OCI-LY7 (cell line): Measurements from ENCODE around the gene MTMR10. TPM values are rescaled to one million over a fixed set of nuclear protein-coding genes. Genes with fewer than 3 reads are reported as not detected.

Experiments used
- BruUV-seq: library from RNA; stranded (reverse); fragments of 400-500 nt; replicated peaks from 2 replicates; lab custom pipeline; 2021; lab: Mats Ljungman, UMichigan
- CTCF ChIA-PET: fragments of 300-600 bp; sonication (Branson Sonifier 250); formaldehyde crosslinking; loops from one replicate; lab custom pipeline; 2022; ENCODE audit warnings: antibody characterized with exemption; ENCODE audit not compliant: unreplicated experiment; lab: Charles Lee
- POLR2A ChIA-PET: fragments of 300-600 bp; sonication (Branson Sonifier 250); formaldehyde crosslinking; loops from one replicate; lab custom pipeline; 2022; ENCODE audit warnings: antibody characterized with exemption; lab: Charles Lee
- DNase-seq: peaks from one replicate; pipeline ENCODE4 v3.0.0-alpha.2; 2015; ENCODE audit warnings: low spot score
- H2AFZ ChIP-seq: fragments of 200-600 bp; sonication (generic), shearing (Covaris generic); 2 replicates; pipeline ENCODE4 v1.6.1; 2014; ENCODE audit warnings: mild to moderate bottlenecking, antibody characterized with exemption, low read length, moderate library complexity
- H3K27ac ChIP-seq: fragments of 200-600 bp; sonication (generic); 2 replicates; pipeline ENCODE4 v1.5.1; 2014; ENCODE audit warnings: mixed run types, low read depth, mild to moderate bottlenecking, moderate library complexity, low read length, inconsistent platforms; ENCODE audit not compliant: poor library complexity, severe bottlenecking
- H3K36me3 ChIP-seq: fragments of 200-600 bp; sonication (generic); 2 replicates; pipeline ENCODE4 v1.6.1; 2014; ENCODE audit warnings: mild to moderate bottlenecking, antibody characterized with exemption, low read length, moderate library complexity, mixed read lengths; ENCODE audit not compliant: insufficient read depth
- H3K4me1 ChIP-seq: fragments of 200-600 bp; sonication (generic); 2 replicates; pipeline ENCODE4 v1.5.1; 2014; ENCODE audit warnings: mild to moderate bottlenecking, low read length; ENCODE audit not compliant: insufficient read depth, poor library complexity, severe bottlenecking
- H3K4me2 ChIP-seq: fragments of 200-600 bp; sonication (generic); 2 replicates; pipeline ENCODE4 v1.6.1; 2014; ENCODE audit warnings: mild to moderate bottlenecking, low read length
- H3K4me3 ChIP-seq: fragments of 200-600 bp; sonication (generic); 2 replicates; pipeline ENCODE4 v1.5.1; 2014; ENCODE audit warnings: mild to moderate bottlenecking, low read depth, low read length; ENCODE audit not compliant: poor library complexity, severe bottlenecking
- H3K79me2 ChIP-seq: fragments of 200-600 bp; sonication (generic); 2 replicates; pipeline ENCODE4 v1.6.1; 2016; ENCODE audit warnings: low read depth, mild to moderate bottlenecking, low read length, moderate library complexity, mixed read lengths; ENCODE audit not compliant: insufficient read depth
- H3K9me2 ChIP-seq: fragments of 200-600 bp; sonication (generic); 2 replicates; pipeline ENCODE4 v1.6.1; 2016; ENCODE audit warnings: mild to moderate bottlenecking, low read length, mixed read lengths; ENCODE audit not compliant: insufficient read depth
- H3K9me3 ChIP-seq: fragments of 200-600 bp; sonication (generic); 2 replicates; pipeline ENCODE4 v1.6.1; 2014; ENCODE audit warnings: mild to moderate bottlenecking, mixed run types, low read length, mixed read lengths
- H4K20me1 ChIP-seq: fragments of 200-600 bp; sonication (generic); 2 replicates; pipeline ENCODE4 v1.6.1; 2014; ENCODE audit warnings: mild to moderate bottlenecking, antibody characterized with exemption, low read length, moderate library complexity, mixed read lengths; ENCODE audit not compliant: insufficient read depth
- EZH2phosphoT487 ChIP-seq: fragments of 200-600 bp; sonication (generic); IDR thresholded peaks from 2 replicates; pipeline ENCODE4 v1.6.1; 2018; ENCODE audit warnings: low read depth, borderline replicate concordance, mild to moderate bottlenecking, mixed run types, antibody characterized with exemption, low read length, moderate library complexity, mixed read lengths
- intact Hi-C: fragments of 100-400 bp; cut with micrococcal nuclease; formaldehyde crosslinking; loops from one replicate; pipeline ENCODE4 v1.10.0; 2022; ENCODE audit not compliant: unreplicated experiment
- total RNA-seq, 2 experiments: library from RNA; depleted of rRNA in 1 of 2; stranded (reverse); fragments of >200 nt in 1 of 2; shearing (Covaris generic) in 1 of 2; gene quantifications; 2 replicates each; pipeline ENCODE4 v1.2.3, GENCODE V29; 2014 to 2022
- TF ChIP-seq, protein P1 (sequence below): fragments of 200-600 bp; sonication (generic); conservative IDR thresholded peaks from 2 replicates; pipeline ENCODE4 v1.5.1; 2014; ENCODE audit warnings: mild to moderate bottlenecking, antibody characterized with exemption, low read length, moderate library complexity, mixed read lengths

MTMR10 gene
- total RNA-seq, 2 experiments from 2014 or later, result 10.5 to 15.4 TPM

DNA sequence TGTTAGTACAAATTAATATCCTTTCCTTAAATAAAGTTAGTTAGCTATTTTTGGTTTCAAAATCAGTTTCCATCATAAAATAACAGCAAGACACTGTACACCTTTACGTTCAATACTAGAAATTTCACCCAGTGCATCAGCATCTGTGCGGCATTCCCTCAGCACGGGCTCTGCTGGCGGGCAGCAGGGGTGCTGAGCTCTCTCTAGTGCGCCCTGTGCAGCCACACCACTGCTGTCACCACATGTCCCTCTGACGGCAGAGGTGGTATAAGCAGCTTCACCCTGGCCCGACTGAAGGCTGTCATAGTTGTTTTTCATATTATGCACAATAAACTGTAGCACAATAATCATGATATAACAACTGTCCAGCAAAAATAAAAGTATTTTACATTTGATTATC is 52.3 kb downstream of the MTMR10 start:
- H3K4me2 ChIP-seq, result no peak overlapping the region
- H3K9me3 ChIP-seq, result no peaks in the 10 kb centered on the region
- no peaks in the 10 kb centered on the region for H3K4me1 ChIP-seq
- no TSS peak for BruUV-seq
- no peak overlapping the region for H3K4me3 ChIP-seq
- TF ChIP-seq, protein P1, sequence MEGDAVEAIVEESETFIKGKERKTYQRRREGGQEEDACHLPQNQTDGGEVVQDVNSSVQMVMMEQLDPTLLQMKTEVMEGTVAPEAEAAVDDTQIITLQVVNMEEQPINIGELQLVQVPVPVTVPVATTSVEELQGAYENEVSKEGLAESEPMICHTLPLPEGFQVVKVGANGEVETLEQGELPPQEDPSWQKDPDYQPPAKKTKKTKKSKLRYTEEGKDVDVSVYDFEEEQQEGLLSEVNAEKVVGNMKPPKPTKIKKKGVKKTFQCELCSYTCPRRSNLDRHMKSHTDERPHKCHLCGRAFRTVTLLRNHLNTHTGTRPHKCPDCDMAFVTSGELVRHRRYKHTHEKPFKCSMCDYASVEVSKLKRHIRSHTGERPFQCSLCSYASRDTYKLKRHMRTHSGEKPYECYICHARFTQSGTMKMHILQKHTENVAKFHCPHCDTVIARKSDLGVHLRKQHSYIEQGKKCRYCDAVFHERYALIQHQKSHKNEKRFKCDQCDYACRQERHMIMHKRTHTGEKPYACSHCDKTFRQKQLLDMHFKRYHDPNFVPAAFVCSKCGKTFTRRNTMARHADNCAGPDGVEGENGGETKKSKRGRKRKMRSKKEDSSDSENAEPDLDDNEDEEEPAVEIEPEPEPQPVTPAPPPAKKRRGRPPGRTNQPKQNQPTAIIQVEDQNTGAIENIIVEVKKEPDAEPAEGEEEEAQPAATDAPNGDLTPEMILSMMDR, result no peak
- intact Hi-C loops, result no loop called here
- no peak overlapping the region for H2AFZ ChIP-seq
- no peaks in the 10 kb centered on the region for H4K20me1 ChIP-seq
- no peak for DNase-seq
- H3K27ac ChIP-seq, result no peak overlapping the region
- H3K79me2 ChIP-seq, result no peaks in the 10 kb centered on the region
- no peaks in the 10 kb centered on the region for H3K9me2 ChIP-seq
- POLR2A ChIA-PET, result interaction anchor here (0.7 kb wide), 1 partner anchor 15 kb away, joined by 3 read pairs; no protein-coding TSS in a partner anchor
- H3K36me3 ChIP-seq, result peaks cover 94% of the 10 kb centered on the region
- CTCF ChIA-PET, result no interaction called here

DNA sequence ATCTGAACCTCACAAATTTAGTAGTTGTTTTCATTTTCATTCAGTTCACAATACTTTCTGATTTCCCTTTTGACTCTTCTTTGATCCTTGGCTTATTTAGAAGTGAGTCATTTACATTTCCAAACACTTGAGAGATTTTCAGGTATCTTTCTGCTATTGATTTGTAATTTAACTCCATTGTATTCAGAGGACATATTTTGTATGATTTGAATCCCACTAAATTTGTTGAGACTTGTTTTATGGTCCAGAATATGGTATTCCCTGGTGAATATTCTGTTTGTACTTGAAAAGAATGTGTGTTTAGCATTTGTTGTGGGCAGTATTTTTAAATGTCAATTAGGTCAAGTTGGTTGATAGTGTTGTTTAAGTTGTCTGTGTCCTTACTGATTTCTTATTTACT is 58.1 kb downstream of the MTMR10 start:
- Histone ChIP-seq H3K4me1 (no peaks in the 10 kb centered on the region), H3K27ac (no peak overlapping the region), H3K36me3 (peaks cover 51% of the 10 kb centered on the region), H3K9me2 (no peaks in the 10 kb centered on the region), H4K20me1 (no peaks in the 10 kb centered on the region), H3K79me2 (no peaks in the 10 kb centered on the region), H3K9me3 (no peaks in the 10 kb centered on the region), H3K4me2 (no peak overlapping the region), H2AFZ (no peak overlapping the region), H3K4me3 (no peak overlapping the region)
- no TSS peak for BruUV-seq
- TF ChIP-seq EZH2phosphoT487, result no peak
- TF ChIP-seq, protein P1, result no peak
- intact Hi-C loops, result no loop called here
- DNase-seq, result no peak
- POLR2A ChIA-PET, result interaction anchor here (0.7 to 1.4 kb wide), 2 partner anchors 30 to 506 kb away, joined by 3 read pairs; no protein-coding TSS in a partner anchor
- CTCF ChIA-PET, result no interaction called here

DNA sequence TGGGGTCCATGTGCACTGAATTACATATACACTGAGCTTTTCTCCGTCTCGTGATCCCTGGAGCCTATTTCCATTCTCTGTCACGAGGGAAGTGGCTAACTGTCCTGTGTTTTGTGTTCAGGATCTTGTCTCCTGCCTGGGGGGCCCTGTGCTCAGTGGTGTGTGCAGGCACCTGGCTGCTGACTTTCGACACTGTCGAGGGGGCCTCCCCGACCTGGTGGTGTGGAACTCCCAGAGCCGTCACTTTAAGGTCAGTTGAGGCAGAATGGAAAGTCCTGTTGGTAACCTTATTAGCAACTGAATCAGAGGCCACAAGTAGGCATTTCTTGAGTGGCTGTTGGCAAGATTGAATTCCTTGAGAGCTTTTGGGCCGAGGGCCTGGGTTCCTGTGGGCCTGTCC is 61.0 kb downstream of the MTMR10 start:
- Histone ChIP-seq H3K9me2 (no peaks in the 10 kb centered on the region), H3K4me3 (no peak overlapping the region), H2AFZ (no peak overlapping the region), H4K20me1 (no peaks in the 10 kb centered on the region), H3K4me1 (no peaks in the 10 kb centered on the region), H3K9me3 (no peaks in the 10 kb centered on the region), H3K79me2 (no peaks in the 10 kb centered on the region), H3K36me3 (peaks cover 35% of the 10 kb centered on the region), H3K27ac (no peak overlapping the region), H3K4me2 (no peak overlapping the region)
- TF ChIP-seq EZH2phosphoT487, result no peak
- TF ChIP-seq, protein P1, result no peak
- intact Hi-C loops, result no loop called here
- DNase-seq, result peak; percentile 5
- CTCF ChIA-PET, result interaction anchor here (0.5 kb wide), 1 partner anchor 528 kb away, joined by 3 read pairs; no protein-coding TSS in a partner anchor
- BruUV-seq, result no TSS peak
- POLR2A ChIA-PET, result no interaction called here
